ENCODE measurements around the gene SPSB1.
A peak's percentile ranks its signal among the peaks of the same experiment; 100 is the strongest.

The SPSB1 gene

DNA sequence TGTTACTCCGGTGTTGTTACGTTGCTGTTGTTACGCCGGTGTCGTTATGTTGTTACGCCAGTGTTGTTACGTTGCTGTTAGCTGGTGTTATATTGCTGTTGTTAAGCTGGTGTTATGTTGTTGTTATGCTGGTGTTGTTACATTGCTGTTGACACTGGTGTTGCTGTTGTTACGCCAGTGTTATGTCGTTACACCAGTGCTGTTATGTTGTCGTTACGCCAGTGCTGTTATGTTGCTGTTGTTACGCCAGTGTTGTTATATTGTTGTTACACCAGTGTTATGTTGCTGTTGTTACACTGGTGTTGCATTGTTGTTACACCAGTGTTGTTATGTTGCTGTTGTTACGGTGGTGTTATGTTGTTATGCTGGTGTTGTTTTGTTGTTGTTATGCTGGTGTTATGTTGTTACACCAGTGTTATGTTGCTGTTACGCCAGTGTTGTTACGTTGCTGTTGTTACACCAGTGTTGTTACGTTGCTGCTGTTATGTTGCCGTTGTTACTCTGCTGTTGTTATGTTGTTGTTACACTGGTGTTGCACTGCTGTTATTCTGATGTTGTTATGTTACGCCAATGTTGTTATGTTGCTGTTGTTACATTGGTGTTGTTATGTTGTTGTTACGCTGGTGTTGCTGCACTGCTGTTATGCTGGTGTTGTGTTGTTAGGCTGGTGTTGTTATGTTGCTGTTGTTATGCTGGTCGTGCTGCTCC lies 32.5 kb upstream of the SPSB1 start:
- no peak for DNase-seq

DNA sequence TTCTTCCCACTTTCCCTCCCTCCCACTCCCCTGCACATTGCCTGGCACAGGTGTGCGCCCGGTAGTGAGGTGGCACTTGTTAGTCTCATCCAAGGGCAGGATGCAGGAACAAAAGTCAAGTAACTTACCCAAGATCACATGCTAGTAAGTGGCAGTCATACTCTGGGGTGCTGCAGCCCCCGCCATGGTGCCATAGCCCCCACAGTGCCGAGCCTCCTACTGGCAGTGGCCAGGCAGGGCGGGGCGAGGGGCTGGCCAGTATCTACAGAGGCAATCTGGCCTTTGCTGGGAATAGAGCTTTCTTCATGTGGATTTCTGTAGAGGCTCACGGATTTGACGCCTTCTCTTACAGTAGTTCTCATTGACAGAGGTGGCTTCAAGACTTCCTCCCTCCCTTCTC lies 31.2 kb upstream of the SPSB1 start:
- no peak for DNase-seq

- no peak for DNase-seq
Measured at GRCh38 chr1:9262096-9262986, 30.4 kb upstream of the SPSB1 start.

- DNase-seq = no peak
Measured at GRCh38 chr1:9263276-9263855, 29.3 kb upstream of the SPSB1 start.

DNA sequence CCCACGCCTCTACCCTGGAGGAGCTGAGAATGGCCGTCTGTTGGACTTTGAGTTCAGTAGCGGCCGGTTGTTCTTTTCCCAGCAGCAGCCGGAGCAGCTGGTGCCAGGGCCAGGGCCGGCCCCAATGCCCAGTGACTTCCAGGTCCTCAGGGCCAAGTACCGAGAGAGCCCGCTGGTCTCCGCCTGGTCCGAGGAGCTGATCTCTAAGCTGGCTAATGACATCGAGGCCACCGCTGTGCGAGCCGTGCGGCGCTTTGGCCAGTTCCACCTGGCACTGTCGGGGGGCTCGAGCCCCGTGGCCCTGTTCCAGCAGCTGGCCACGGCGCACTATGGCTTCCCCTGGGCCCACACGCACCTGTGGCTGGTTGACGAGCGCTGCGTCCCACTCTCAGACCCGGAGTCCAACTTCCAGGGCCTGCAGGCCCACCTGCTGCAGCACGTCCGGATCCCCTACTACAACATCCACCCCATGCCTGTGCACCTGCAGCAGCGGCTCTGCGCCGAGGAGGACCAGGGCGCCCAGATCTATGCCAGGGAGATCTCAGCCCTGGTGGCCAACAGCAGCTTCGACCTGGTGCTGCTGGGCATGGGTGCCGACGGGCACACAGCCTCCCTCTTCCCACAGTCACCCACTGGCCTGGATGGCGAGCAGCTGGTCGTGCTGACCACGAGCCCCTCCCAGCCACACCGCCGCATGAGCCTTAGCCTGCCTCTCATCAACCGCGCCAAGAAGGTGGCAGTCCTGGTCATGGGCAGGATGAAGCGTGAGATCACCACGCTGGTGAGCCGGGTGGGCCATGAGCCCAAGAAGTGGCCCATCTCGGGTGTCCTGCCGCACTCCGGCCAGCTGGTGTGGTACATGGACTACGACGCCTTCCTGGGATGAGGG lies 28.5 kb upstream of the SPSB1 start:
- no peak for DNase-seq

DNA sequence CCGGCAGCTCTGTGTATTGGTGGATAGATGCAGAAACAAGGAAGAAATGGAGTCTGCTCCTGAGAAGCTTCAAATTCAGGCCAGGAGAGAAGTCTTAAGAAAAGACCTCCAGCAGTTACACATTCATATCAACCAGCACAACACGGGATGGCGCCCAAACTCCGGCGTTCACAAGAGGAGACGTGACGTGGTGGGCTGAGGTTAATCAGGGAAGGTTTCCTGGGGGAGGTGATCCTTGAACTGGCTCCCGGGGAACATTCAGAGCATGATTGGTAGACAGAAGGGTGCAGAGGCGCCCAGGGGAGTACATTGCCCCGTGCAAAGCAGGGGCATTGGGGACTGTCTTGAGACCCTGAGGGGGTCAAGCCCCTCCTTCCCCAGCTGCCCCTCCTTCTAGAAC lies 27.7 kb upstream of the SPSB1 start:
- DNase-seq = no peak

- DNase-seq = no peak
Measured at GRCh38 chr1:9265968-9266367, 26.7 kb upstream of the SPSB1 start.

GRCh38 chr1:9267352-9267686 lies 25.4 kb upstream of the SPSB1 start:
- DNase-seq = no peak

GRCh38 chr1:9267827-9268581 lies 24.7 kb upstream of the SPSB1 start:
- no peak for DNase-seq

- DNase-seq = no peak
Measured at GRCh38 chr1:9269078-9269501, 23.6 kb upstream of the SPSB1 start.

DNA sequence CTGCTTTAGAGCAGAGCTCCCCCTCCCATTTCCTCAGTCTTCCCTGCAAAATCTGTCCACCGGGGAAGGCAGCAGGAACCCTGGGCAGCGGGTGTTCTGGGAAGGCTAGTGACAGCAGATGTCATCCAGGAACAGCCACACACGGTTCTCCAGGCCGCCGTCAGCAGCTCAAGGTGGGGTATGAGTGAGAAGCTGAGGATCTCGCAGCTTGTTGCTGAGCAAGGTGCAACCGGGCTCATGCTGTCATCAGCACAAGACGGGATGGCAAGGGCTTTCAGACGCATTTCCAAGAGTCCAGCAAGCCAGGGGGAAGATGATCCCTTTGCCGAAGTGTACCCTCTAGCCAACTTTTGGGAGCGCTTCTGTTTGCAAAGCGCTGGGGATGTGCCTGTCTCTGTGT lies 23.0 kb upstream of the SPSB1 start:
- DNase-seq = no peak

DNA sequence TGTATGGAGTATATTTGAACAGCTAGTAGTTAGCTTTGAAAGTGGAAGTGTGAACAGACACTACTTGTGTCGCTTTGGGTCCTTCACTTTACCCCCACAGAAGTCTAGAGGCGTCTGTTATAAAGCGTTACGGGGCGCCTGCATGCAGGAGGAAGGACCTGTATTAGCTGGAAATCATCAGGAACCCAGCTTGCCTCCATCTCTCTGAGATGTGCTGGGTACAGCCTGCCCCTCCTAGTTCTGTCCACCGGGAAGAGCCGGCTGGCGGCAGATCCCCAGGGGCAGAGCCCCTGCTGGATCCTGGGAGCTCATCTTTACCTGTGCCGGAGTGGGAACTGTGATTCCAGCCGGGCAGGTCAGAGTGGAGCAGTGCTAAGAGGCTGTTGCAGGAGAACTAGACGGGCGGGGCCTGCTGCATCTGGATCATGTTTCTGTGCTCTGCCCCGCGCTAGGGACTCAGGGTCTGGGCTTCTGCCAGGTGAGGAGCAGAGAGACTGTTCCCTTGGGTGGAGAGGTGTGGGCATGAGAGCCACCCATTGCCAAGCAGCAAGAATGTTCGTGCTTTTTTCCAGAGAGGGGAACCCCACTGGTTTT lies 22.3 kb upstream of the SPSB1 start:
- DNase-seq = no peak

DNA sequence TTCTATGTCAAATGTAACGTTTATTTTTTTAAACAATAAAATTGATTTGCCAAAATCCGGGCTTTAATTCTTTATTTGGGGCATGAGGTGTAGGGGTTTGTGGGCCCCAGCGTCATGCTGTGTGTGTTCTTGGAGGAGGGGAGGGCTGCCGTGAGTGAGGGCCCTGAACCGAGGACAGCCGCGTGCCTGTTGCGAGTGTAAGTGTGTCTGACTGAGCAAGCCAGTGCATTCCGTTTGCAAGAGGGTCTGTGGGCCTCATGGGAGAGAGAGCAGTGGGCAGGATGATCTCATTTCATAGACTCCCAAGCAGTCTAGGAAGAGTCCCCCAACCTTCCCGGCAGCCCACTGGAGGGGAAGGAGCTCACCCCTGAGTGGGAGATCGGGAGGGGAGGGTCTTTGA lies 21.4 kb upstream of the SPSB1 start:
- no peak for DNase-seq

DNA sequence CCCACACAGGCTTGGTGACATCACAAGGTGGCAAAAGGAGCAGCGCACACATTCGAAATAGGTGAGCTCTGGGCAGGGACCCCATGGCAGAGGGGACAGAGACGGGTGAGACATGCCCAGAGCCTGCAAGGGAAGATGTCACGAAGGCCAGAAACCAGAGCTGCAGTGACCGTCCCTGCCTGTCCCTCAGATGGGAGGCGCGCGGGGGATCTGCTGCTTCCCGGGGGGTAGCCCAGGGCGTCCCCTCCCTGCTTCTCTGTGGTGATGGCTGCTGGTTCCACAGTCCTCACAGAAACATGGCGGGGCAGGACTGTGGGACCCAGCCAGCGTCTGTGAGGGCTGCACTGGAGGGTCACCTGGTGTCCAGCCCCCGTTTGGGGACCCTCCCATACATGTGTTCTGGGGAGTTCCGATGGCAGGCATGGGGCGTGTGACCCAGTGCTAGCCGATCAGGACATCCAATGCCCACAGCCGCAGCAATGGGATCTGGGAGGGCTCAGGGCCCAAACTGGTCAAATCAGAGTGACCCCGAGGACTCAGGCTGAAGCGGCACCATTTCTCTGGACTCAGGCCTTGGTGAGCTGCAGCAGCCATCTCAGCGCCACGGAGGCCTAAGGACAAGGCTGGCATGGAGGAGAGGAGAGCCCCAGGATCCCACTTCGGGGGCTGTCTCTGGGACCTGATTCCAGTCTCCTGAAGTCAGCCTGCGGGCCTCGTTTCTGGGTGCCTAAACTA lies 20.7 kb upstream of the SPSB1 start:
- no peak for DNase-seq

GRCh38 chr1:9273177-9273576 lies 19.5 kb upstream of the SPSB1 start:
- DNase-seq = no peak

DNA sequence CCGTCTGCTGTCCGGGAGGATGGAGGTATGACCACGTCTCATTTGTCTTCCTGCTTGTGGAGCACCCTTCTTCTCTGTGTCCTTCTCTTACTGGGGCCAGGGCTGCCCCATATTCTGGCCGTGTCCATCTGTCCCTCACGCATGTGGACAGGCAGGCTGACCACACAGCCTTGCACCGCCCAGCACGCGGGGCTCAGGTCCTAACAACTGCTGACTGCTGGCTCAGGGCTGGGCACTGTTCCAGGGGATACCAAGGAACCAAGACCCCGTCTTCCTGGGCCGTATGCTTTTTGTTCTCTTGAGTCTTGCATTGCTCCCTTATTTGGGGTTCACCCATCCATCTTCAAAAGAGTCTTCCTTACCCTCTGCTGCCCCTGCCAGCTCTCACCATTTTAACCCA lies 17.5 kb upstream of the SPSB1 start:
- DNase-seq = no peak

- DNase-seq = peak; percentile 91
Measured at GRCh38 chr1:9275567-9276034, 17.1 kb upstream of the SPSB1 start.

DNA sequence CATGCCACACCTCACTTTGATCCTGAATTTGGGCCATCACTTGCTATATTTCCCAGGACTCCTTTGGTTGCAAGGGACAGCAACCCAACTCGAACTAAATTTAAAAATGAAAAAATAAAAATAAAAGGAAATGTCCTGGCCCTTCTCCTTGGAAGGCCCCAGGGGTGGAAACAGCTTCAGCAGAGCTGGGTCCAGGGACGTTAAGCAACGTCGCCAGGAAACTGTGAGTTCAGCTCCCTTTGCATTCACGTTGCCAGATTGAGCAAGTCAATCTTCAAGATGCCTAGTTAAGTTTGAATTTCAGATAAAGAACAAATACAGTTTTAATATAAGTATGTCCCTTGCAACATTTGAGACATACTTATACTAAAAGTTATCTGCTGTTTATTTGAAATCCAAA lies 14.6 kb upstream of the SPSB1 start:
- no peak for DNase-seq

DNA sequence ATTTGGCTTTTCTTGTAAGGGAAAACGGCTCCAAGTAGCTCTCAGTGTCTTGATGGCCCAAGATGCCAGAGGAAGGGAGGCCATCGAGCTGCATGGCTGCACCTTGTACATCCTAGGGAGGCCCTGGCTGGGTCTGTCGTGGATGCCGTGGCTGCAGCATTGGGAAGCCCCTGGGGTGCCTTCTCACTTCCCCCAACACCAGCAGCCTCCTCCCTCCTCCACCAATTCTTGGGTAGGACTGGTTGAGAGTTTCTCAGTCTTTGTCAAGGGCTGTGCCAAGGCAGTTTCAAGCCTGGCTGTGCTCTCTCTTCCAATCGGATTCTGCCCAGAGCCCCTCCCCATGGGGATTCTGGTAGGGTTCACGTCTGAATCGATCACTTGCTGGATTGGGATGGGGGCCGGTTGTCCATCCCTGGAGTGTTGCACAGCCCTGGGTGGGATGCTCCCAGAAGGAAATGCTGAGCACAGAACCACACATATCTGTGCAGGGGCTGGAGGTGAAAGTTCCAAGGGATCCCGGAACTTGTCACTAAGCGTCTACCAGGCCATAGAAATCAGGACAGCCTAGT lies 14.0 kb upstream of the SPSB1 start:
- DNase-seq = no peak

DNA sequence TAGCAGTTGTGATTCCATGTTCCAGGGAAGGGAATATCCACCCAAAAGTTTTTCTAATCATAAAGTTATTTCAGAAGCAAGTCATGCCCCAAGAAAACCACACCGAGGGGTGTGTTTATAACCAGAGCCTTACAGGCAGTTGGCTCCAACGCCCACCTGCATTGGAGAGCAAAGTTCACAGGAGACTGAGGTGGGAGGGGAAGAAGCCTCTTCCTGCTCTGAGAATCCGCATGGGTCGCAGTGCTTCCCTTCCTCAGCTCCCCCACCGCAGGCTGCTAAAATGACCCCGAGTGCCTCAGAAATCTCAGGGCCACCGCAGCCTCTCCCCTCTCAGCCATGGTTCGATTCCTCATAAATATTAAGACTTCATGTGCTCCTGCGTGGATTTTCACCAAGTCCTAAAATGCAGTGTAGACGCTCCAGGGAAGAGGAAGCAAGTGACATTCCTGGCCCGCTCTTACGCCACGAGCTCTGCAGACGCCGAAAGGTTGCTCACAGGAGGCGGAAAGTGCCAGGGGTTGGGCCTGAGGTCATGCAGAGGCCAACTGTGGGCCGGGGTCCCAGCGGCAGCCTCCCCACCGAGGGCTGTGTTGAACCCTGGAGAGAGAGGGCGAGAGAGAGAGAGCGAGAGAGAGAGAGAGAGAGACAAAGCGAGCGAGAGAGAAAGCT lies 13.4 kb upstream of the SPSB1 start:
- no peak for DNase-seq
